ENCODE data around the gene NPL. TPM values are rescaled to one million over a fixed set of nuclear protein-coding genes. Genes with fewer than 3 reads are reported as not detected.

NPL gene
- total RNA-seq, 1 donor from 2014 or later: 5.3 TPM

DNA sequence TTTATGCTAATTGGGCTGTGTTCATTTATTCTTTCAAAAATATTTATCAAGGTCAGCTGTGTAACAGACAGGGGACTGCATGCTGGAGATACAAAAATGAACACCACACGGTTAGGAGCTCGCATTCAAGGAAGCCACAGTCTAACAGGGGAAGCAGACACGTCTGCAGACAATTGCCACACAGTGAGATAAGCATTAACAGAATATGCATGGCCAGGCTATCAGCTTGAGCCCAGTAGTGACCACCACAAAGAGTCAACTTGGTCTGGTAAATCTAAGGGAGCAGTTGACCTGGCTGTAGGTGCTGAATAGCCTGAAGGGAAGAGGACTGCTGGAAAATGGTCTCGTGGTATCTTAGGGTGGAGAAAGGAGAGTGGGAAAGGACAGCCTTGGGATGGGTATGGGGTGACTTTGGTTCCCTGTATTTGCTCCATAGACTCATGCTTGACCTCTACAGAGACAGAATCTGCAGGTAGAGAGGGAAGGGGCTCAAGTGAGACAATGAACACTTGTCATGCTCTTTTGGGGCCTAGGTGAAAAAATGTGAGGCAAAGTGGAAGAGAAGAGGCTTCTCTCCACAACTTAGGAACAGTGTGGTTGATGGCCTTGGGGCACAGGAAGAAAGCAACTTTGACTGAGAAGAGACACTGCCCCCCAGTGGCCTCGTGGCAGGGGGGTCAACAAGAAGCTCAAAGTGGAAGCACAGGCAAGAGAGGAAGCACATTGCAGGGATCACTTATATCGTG, 7.6 kb upstream of the NPL start:
- intact Hi-C loops (cut with micrococcal nuclease): loop anchor here (10.0 kb wide), 1 partner anchor 697 kb away; no protein-coding TSS in a partner anchor
- peak; percentile 75 for DNase-seq
- H3K4me3 ChIP-seq: no peak overlapping the region
- no peaks in the 10 kb centered on the region for H3K27me3 ChIP-seq (ENCODE audit: low read depth)
- no peaks in the 10 kb centered on the region for H3K9me3 ChIP-seq (replicated peaks)
- TF ChIP-seq, protein P1, sequence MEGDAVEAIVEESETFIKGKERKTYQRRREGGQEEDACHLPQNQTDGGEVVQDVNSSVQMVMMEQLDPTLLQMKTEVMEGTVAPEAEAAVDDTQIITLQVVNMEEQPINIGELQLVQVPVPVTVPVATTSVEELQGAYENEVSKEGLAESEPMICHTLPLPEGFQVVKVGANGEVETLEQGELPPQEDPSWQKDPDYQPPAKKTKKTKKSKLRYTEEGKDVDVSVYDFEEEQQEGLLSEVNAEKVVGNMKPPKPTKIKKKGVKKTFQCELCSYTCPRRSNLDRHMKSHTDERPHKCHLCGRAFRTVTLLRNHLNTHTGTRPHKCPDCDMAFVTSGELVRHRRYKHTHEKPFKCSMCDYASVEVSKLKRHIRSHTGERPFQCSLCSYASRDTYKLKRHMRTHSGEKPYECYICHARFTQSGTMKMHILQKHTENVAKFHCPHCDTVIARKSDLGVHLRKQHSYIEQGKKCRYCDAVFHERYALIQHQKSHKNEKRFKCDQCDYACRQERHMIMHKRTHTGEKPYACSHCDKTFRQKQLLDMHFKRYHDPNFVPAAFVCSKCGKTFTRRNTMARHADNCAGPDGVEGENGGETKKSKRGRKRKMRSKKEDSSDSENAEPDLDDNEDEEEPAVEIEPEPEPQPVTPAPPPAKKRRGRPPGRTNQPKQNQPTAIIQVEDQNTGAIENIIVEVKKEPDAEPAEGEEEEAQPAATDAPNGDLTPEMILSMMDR (IDR thresholded peaks at IDR 0.05; ENCODE audit: borderline replicate concordance): peak; percentile 85
- H3K36me3 ChIP-seq: no peaks in the 10 kb centered on the region
- H3K27ac ChIP-seq (replicated peaks): no peak overlapping the region
- H3K4me1 ChIP-seq: peaks cover 16% of the 10 kb centered on the region

DNA sequence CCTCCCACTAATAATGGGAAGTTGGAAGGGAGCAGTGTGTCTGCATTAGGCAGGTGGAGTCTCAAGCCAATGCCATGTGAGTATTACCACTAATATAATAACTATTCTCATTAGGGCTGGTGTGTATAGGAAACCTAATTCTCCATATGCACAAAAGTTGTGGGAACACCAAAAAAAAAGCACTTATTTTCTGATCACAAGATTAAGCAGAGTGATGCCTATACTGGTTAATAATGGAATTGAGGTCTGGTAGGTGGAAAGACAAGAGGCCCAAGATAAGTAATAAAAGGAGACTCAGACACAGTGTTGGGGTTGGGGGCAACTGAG, 7.0 kb upstream of the NPL start:
- no peaks in the 10 kb centered on the region for H3K36me3 ChIP-seq
- no peaks in the 10 kb centered on the region for H3K9me3 ChIP-seq (replicated peaks)
- DNase-seq: no peak
- TF ChIP-seq, protein P1 (IDR thresholded peaks at IDR 0.05; ENCODE audit: borderline replicate concordance): peak; percentile 8
- no peak overlapping the region for H3K27ac ChIP-seq (replicated peaks)
- peaks cover 11% of the 10 kb centered on the region for H3K4me1 ChIP-seq
- no peak overlapping the region for H3K4me3 ChIP-seq
- no peaks in the 10 kb centered on the region for H3K27me3 ChIP-seq (ENCODE audit: low read depth)
- intact Hi-C loops (cut with micrococcal nuclease): loop anchor here (10.0 kb wide), 1 partner anchor 698 kb away; no protein-coding TSS in a partner anchor

DNA sequence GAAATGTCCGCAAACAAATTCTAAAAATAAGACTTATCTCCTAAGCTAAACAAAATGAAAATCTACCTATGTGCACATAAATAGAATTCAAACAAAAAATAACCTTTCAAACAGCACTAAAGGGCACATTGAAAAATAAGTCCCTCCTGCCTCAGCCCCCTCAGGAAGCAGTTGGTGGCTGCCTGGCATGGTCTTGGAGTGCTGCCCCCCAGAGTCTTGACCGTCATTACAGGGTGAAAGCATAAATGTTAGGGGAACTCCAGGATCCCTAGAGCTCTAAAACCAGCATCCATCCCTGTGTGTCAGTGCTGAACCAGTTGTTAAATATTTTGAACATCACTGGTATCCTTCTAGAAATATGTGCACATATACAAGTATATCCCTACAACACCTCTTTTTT, 6.5 kb upstream of the NPL start:
- Histone ChIP-seq H3K4me3 (no peak overlapping the region), H3K4me1 (peaks cover 11% of the 10 kb centered on the region), H3K27ac (replicated peaks) (no peak overlapping the region), H3K9me3 (replicated peaks) (no peaks in the 10 kb centered on the region), H3K36me3 (no peaks in the 10 kb centered on the region), H3K27me3 (ENCODE audit: low read depth) (no peaks in the 10 kb centered on the region)
- TF ChIP-seq, protein P1 (IDR thresholded peaks at IDR 0.05; ENCODE audit: borderline replicate concordance): no peak
- intact Hi-C loops (cut with micrococcal nuclease): loop anchor here (10.0 kb wide), 1 partner anchor 698 kb away; no protein-coding TSS in a partner anchor
- DNase-seq: no peak

DNA sequence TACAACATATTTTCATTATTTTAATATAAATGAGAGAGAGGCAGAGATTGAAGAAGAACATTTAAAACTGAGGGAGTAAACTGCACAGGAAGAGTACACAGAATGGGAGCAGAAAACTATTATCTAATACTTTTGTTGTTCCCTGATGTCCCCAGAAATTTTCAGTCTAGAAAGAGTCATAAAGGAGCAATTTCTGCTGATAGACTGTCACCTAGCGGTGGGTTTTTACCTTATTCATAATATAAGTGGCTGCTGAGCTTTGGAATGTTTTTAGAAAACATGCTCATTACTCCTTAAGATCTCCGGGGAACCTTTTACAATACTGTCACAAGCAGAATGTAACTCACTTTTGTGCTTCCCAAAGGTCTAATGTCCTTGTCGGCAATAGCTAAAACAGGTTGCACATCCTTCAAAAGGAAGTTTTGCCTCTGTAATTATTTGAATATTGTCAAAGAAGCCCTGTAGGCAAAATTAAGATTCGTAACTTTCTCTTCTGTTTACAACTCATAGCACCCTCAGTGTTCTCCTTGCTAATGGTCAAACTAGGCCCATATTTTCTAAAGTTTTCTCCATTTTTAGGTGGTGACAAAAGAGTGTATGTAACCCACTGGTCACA, 4.9 kb upstream of the NPL start:
- Histone ChIP-seq H3K27me3 (ENCODE audit: low read depth) (no peaks in the 10 kb centered on the region), H3K4me3 (no peak overlapping the region), H3K4me1 (peaks cover 19% of the 10 kb centered on the region), H3K27ac (replicated peaks) (no peak overlapping the region), H3K36me3 (no peaks in the 10 kb centered on the region), H3K9me3 (replicated peaks) (no peaks in the 10 kb centered on the region)
- no peak for DNase-seq
- TF ChIP-seq, protein P1 (IDR thresholded peaks at IDR 0.05; ENCODE audit: borderline replicate concordance): peak; percentile 81
- intact Hi-C loops (cut with micrococcal nuclease): loop anchor here (2.0 to 10.0 kb wide), 2 partner anchors 184 to 700 kb away; no protein-coding TSS in a partner anchor

DNA sequence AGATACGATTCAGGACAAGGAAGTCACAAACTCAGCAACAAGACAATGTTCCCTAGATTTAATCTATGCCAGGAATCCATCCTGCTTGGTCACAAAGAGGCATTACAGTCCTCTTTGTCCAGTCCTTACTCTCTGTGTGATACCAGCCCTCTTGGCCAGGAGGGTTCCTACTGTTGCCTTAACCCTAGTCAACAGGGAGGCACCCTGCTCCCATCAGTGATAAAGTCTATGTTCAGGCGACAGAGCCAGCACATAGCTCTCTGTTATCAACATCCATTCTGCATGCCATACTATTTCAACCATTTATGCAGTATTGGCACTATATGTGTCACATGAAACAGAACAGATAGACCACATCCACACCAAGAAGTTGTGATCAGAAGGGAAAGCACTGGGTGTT, 4.4 kb upstream of the NPL start:
- Histone ChIP-seq H3K4me3 (no peak overlapping the region), H3K27me3 (ENCODE audit: low read depth) (no peaks in the 10 kb centered on the region), H3K27ac (replicated peaks) (no peak overlapping the region), H3K4me1 (peaks cover 24% of the 10 kb centered on the region), H3K36me3 (no peaks in the 10 kb centered on the region), H3K9me3 (replicated peaks) (no peaks in the 10 kb centered on the region)
- TF ChIP-seq, protein P1 (IDR thresholded peaks at IDR 0.05; ENCODE audit: borderline replicate concordance): no peak
- no peak for DNase-seq
- intact Hi-C loops (cut with micrococcal nuclease): loop anchor here (2.0 to 10.0 kb wide), 2 partner anchors 184 to 700 kb away; no protein-coding TSS in a partner anchor
